ENCODE results near the gene DENND4A. TPM values are rescaled to one million over a fixed set of nuclear protein-coding genes. Genes with fewer than 3 reads are reported as not detected.
A peak's percentile ranks its signal among the peaks of the same experiment; 100 is the strongest.

Gene DENND4A
- total RNA-seq, 4 donors from 2014 or later: 16.5 to 40.4 (median 24.5) TPM

- Histone ChIP-seq H3K36me3 (no peaks in the 10 kb centered on the region), H3K4me3 (no peak overlapping the region), H3K27me3 (no peaks in the 10 kb centered on the region), H3K27ac (peak overlapping the region; percentile 16 to 33 (median 32)), H3K9me3 (no peaks in the 10 kb centered on the region), H3K4me1 (peaks cover 9 to 44% (median 18%) of the 10 kb centered on the region in 4 donors)
- 54 to 65% methylated on average over 3 of the region's 3 CpGs for WGBS, 2 donors (ENCODE audit: low coverage in 1 of 2)
- intact Hi-C loops (cut with DNase I; ENCODE audit: low total_unique reads): no loop called here
- in situ Hi-C loops (cut with MboI; ENCODE audit: low pct_ligation_motif_present in 1 of 4, low pct_unique_long_range_greater_than_20kb in 1 of 4, low sequenced_read_pairs in 3 of 4): no loop called here
- TF ChIP-seq POLR2A (IDR thresholded peaks at IDR 0.05) (no peak), POLR2AphosphoS5 (IDR thresholded peaks at IDR 0.05) (peak in 2 of 3 donors; percentile 20 to 22)
- DNase-seq: no peak
Measured at GRCh38 chr15:65766422-65767263, 25.4 kb downstream of the DENND4A start.

GRCh38 chr15:65765106-65765505 is 27.0 kb downstream of the DENND4A start:
- 69 to 72% methylated on average over 2 of the region's 2 CpGs for WGBS, 2 donors (ENCODE audit: low coverage in 1 of 2)
- H3K4me3 ChIP-seq: no peak overlapping the region
- TF ChIP-seq EP300 (IDR thresholded peaks at IDR 0.05; ENCODE audit: low read depth): no peak
- TF ChIP-seq CTCF (IDR thresholded peaks at IDR 0.05): no peak
- TF ChIP-seq POLR2AphosphoS5 (IDR thresholded peaks at IDR 0.05): no peak
- TF ChIP-seq POLR2A (IDR thresholded peaks at IDR 0.05): no peak

GRCh38 chr15:65762914-65763787 is 28.9 kb downstream of the DENND4A start:
- Histone ChIP-seq H3K4me1 (peaks cover 9 to 20% (median 13%) of the 10 kb centered on the region in 4 donors), H3K4me3 (no peak overlapping the region), H3K36me3 (no peaks in the 10 kb centered on the region), H3K9me3 (no peaks in the 10 kb centered on the region), H3K27me3 (no peaks in the 10 kb centered on the region), H3K27ac (no peak overlapping the region)
- TF ChIP-seq POLR2AphosphoS5 (IDR thresholded peaks at IDR 0.05) (no peak), EP300 (IDR thresholded peaks at IDR 0.05; ENCODE audit: low read depth) (no peak)
- 76 to 79% methylated on average over 4 to 5 of the region's 5 CpGs for whole genome bisulfite sequencing, 2 donors (ENCODE audit: low coverage in 1 of 2)
- intact Hi-C loops (cut with DNase I; ENCODE audit: low total_unique reads) (no loop called here), in situ Hi-C loops (cut with MboI; ENCODE audit: low pct_ligation_motif_present in 1 of 4, low pct_unique_long_range_greater_than_20kb in 1 of 4, low sequenced_read_pairs in 3 of 4) (no loop called here)
- DNase-seq: no peak

More at GRCh38 chr15:65765106-65765505, 27.0 kb downstream of the DENND4A start:
- DNase-seq: no peak
- Histone ChIP-seq H3K4me1 (peaks cover 9 to 35% (median 18%) of the 10 kb centered on the region in 4 donors), H3K27ac (no peak overlapping the region), H3K36me3 (no peaks in the 10 kb centered on the region), H3K27me3 (no peaks in the 10 kb centered on the region), H3K9me3 (no peaks in the 10 kb centered on the region)
- in situ Hi-C loops (cut with MboI; ENCODE audit: low pct_ligation_motif_present in 1 of 4, low pct_unique_long_range_greater_than_20kb in 1 of 4, low sequenced_read_pairs in 3 of 4) (no loop called here), intact Hi-C loops (cut with DNase I; ENCODE audit: low total_unique reads) (no loop called here)

GRCh38 chr15:65762399-65762798 is 29.7 kb downstream of the DENND4A start:
- no peaks in the 10 kb centered on the region for H3K9me3 ChIP-seq
- peaks cover 9 to 16% (median 11%) of the 10 kb centered on the region in 4 donors for H3K4me1 ChIP-seq
- H3K4me3 ChIP-seq: no peak overlapping the region
- TF ChIP-seq POLR2A (IDR thresholded peaks at IDR 0.05) (no peak), EP300 (IDR thresholded peaks at IDR 0.05; ENCODE audit: low read depth) (no peak), POLR2AphosphoS5 (IDR thresholded peaks at IDR 0.05) (no peak), CTCF (IDR thresholded peaks at IDR 0.05) (no peak)
- no peak for DNase-seq
- no peak overlapping the region for H3K27ac ChIP-seq
- 88% methylated on average over 3 of the region's 3 CpGs for WGBS, 2 donors (ENCODE audit: low coverage in 1 of 2)
- in situ Hi-C loops (cut with MboI; ENCODE audit: low pct_ligation_motif_present in 1 of 4, low pct_unique_long_range_greater_than_20kb in 1 of 4, low sequenced_read_pairs in 3 of 4): no loop called here
- no peaks in the 10 kb centered on the region for H3K27me3 ChIP-seq
- H3K36me3 ChIP-seq: no peaks in the 10 kb centered on the region
- intact Hi-C loops (cut with DNase I; ENCODE audit: low total_unique reads): no loop called here

All from transverse colon (tissue), 4 donors.